ENCODE measurements around the gene AMBP. TPM values are rescaled to one million over a fixed set of nuclear protein-coding genes. Genes with fewer than 3 reads are reported as not detected.

AMBP gene
- total RNA-seq, 2 donors from 2014 or later: 53.4 to 307 TPM

GRCh38 chr9:114121227-114122135 is 43.4 kb upstream of the AMBP start:
- TF ChIP-seq, protein P1, sequence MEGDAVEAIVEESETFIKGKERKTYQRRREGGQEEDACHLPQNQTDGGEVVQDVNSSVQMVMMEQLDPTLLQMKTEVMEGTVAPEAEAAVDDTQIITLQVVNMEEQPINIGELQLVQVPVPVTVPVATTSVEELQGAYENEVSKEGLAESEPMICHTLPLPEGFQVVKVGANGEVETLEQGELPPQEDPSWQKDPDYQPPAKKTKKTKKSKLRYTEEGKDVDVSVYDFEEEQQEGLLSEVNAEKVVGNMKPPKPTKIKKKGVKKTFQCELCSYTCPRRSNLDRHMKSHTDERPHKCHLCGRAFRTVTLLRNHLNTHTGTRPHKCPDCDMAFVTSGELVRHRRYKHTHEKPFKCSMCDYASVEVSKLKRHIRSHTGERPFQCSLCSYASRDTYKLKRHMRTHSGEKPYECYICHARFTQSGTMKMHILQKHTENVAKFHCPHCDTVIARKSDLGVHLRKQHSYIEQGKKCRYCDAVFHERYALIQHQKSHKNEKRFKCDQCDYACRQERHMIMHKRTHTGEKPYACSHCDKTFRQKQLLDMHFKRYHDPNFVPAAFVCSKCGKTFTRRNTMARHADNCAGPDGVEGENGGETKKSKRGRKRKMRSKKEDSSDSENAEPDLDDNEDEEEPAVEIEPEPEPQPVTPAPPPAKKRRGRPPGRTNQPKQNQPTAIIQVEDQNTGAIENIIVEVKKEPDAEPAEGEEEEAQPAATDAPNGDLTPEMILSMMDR (IDR thresholded peaks at IDR 0.05): no peak
- TF ChIP-seq POLR2A (IDR thresholded peaks at IDR 0.05): no peak
- ATAC-seq (no peak), DNase-seq (no peak)
- H3K36me3 ChIP-seq (replicated peaks in 1 of 2; ENCODE audit: insufficient read depth in 1 of 2, low read depth in 2 of 2): no peaks in the 10 kb centered on the region
- no peak overlapping the region for H3K4me3 ChIP-seq
- peaks cover 26% of the 10 kb centered on the region for H3K4me1 ChIP-seq
- 82 to 88% methylated on average over 13 to 16 of the region's 16 CpGs for WGBS, 2 donors
- intact Hi-C loops (cut with DNase I): no loop called here
- no peak overlapping the region for H3K27ac ChIP-seq
- no peaks in the 10 kb centered on the region for H3K9me3 ChIP-seq
- no peaks in the 10 kb centered on the region for H3K27me3 ChIP-seq

GRCh38 chr9:114120192-114121014 is 42.3 kb upstream of the AMBP start:
- WGBS, 2 donors: 39 to 40% methylated on average over 4 of the region's 4 CpGs
- Histone ChIP-seq H3K27me3 (no peaks in the 10 kb centered on the region), H3K4me3 (no peak overlapping the region), H3K27ac (peak overlapping the region in 2 of 4 donors; percentile 29 to 36), H3K36me3 (replicated peaks in 1 of 2; ENCODE audit: insufficient read depth in 1 of 2, low read depth in 2 of 2) (no peaks in the 10 kb centered on the region), H3K4me1 (peaks cover 35% of the 10 kb centered on the region), H3K9me3 (no peaks in the 10 kb centered on the region)
- intact Hi-C loops (cut with DNase I): no loop called here
- no peak for ATAC-seq
- no peak for TF ChIP-seq POLR2A (IDR thresholded peaks at IDR 0.05)
- TF ChIP-seq, protein P1 (IDR thresholded peaks at IDR 0.05): no peak
- DNase-seq: no peak

- no peak for DNase-seq
- Histone ChIP-seq H3K36me3 (replicated peaks in 1 of 2; ENCODE audit: insufficient read depth in 1 of 2, low read depth in 2 of 2) (no peaks in the 10 kb centered on the region), H3K4me3 (no peak overlapping the region), H3K27me3 (no peaks in the 10 kb centered on the region), H3K4me1 (peaks cover 35% of the 10 kb centered on the region), H3K9me3 (no peaks in the 10 kb centered on the region), H3K27ac (peak overlapping the region; percentile 54 to 86 (median 80))
- TF ChIP-seq POLR2A (IDR thresholded peaks at IDR 0.05): no peak
- TF ChIP-seq, protein P1 (IDR thresholded peaks at IDR 0.05): no peak
- intact Hi-C loops (cut with DNase I): no loop called here
- no peak for ATAC-seq
- WGBS, 2 donors: 30 to 46% methylated on average over 7 to 8 of the region's 9 CpGs
Observed at GRCh38 chr9:114119242-114120191, 41.4 kb upstream of the AMBP start.

GRCh38 chr9:114117996-114118830 is 40.1 kb upstream of the AMBP start:
- peak in 2 of 3 donors; percentile 17 to 32 for TF ChIP-seq POLR2A (IDR thresholded peaks at IDR 0.05)
- TF ChIP-seq, protein P1 (IDR thresholded peaks at IDR 0.05): no peak
- Histone ChIP-seq H3K36me3 (replicated peaks in 1 of 2; ENCODE audit: insufficient read depth in 1 of 2, low read depth in 2 of 2) (no peaks in the 10 kb centered on the region), H3K27ac (peak overlapping the region; percentile 54 to 86 (median 80)), H3K4me3 (no peak overlapping the region), H3K9me3 (no peaks in the 10 kb centered on the region), H3K4me1 (peaks cover 33% of the 10 kb centered on the region), H3K27me3 (no peaks in the 10 kb centered on the region)
- ATAC-seq: peak; percentile 82
- peak; percentile 56 to 78 (median 70) for DNase-seq
- 29 to 47% methylated on average over 20 to 21 of the region's 21 CpGs for WGBS, 2 donors
- intact Hi-C loops (cut with DNase I): no loop called here
